WTC11 (cell line): ENCODE results near the gene PTP4A2.

Source experiments
- FOXK1 ChIP-seq: sonication (generic); formaldehyde crosslinking; IDR thresholded peaks from 2 replicates; pipeline ENCODE4 v1.8.0; 2022; ENCODE audit warnings: mild to moderate bottlenecking, moderate library complexity, missing genetic modification reagents
- IRF2 ChIP-seq: sonication (generic); formaldehyde crosslinking; IDR thresholded peaks from 2 replicates; pipeline ENCODE4 v1.8.0; 2022; ENCODE audit warnings: low read depth, missing genetic modification reagents, borderline replicate concordance
- JUN ChIP-seq: sonication (generic); formaldehyde crosslinking; IDR thresholded peaks from 2 replicates; pipeline ENCODE4 v1.8.0; 2023; ENCODE audit warnings: mild to moderate bottlenecking, missing genetic modification reagents
- MXD4 ChIP-seq: fragments of 250-450 bp; sonication (Bioruptor Pico); IDR thresholded peaks from 2 replicates; pipeline ENCODE4 v1.8.0; 2021; ENCODE audit warnings: mild to moderate bottlenecking, moderate library complexity, borderline replicate concordance
- NFYB ChIP-seq: sonication (generic); formaldehyde crosslinking; conservative IDR thresholded peaks from 2 replicates; pipeline ENCODE4 v1.8.0; 2022; ENCODE audit warnings: low read depth, missing genetic modification reagents
- SP1 ChIP-seq: sonication (generic); formaldehyde crosslinking; conservative IDR thresholded peaks from 2 replicates; pipeline ENCODE4 v1.8.1; 2022; ENCODE audit warnings: missing genetic modification reagents
- TCF7 ChIP-seq: sonication (generic); formaldehyde crosslinking; IDR thresholded peaks from 2 replicates; pipeline ENCODE4 v1.8.0; 2022; ENCODE audit warnings: mild to moderate bottlenecking, low read depth, missing genetic modification reagents, moderate library complexity
- TEAD1 ChIP-seq: sonication (generic); formaldehyde crosslinking; IDR thresholded peaks from 2 replicates; pipeline ENCODE4 v1.8.0; 2022; ENCODE audit warnings: mild to moderate bottlenecking, missing genetic modification reagents
- ZBTB21 ChIP-seq: sonication (generic); formaldehyde crosslinking; IDR thresholded peaks from 2 replicates; pipeline ENCODE4 v1.8.1; 2023; ENCODE audit warnings: mild to moderate bottlenecking, missing genetic modification reagents, borderline replicate concordance
- ZNF121 ChIP-seq: sonication (generic); formaldehyde crosslinking; IDR thresholded peaks from 2 replicates; pipeline ENCODE4 v1.8.0; 2023; ENCODE audit warnings: missing genetic modification reagents
- TF ChIP-seq, protein P1 (sequence below): sonication (generic); formaldehyde crosslinking; IDR thresholded peaks from 2 replicates; pipeline ENCODE4 v1.8.1; 2023; ENCODE audit warnings: mild to moderate bottlenecking, moderate library complexity, missing genetic modification reagents
- TF ChIP-seq, protein P2 (sequence below): fragments of 200-600 bp; IDR thresholded peaks from 2 replicates; pipeline ENCODE4 v1.8.0; 2022; ENCODE audit warnings: antibody characterized with exemption
- TF ChIP-seq, protein P3 (sequence below): sonication (generic); formaldehyde crosslinking; IDR thresholded peaks from 2 replicates; pipeline ENCODE4 v1.8.0; 2022; ENCODE audit warnings: mild to moderate bottlenecking, missing genetic modification reagents
- TF ChIP-seq, protein P4 (sequence below): sonication (generic); formaldehyde crosslinking; IDR thresholded peaks from 2 replicates; pipeline ENCODE4 v1.8.0; 2023; ENCODE audit warnings: missing genetic modification reagents, mild to moderate bottlenecking, borderline replicate concordance

DNA sequence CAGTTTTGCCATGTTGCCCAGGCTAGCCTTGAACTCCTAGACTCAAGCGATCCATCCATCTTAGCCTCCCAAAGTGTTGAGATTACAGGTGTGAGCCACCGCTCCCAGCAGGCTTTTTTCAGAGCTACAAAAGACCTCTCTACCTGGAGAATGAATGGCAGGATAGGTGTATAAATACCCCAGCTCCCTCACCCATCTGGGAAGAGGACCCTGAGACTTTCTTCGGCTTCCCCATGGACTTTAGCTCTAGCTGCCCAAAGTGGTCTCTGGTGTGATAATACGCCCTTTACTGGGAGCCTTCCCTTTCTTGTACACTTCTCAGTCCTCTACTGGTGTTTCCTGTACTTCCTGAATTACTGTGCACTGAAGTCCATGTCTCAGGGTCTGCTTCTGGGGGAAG is 60.6 kb downstream of the PTP4A2 start:
- TF ChIP-seq, protein P1, sequence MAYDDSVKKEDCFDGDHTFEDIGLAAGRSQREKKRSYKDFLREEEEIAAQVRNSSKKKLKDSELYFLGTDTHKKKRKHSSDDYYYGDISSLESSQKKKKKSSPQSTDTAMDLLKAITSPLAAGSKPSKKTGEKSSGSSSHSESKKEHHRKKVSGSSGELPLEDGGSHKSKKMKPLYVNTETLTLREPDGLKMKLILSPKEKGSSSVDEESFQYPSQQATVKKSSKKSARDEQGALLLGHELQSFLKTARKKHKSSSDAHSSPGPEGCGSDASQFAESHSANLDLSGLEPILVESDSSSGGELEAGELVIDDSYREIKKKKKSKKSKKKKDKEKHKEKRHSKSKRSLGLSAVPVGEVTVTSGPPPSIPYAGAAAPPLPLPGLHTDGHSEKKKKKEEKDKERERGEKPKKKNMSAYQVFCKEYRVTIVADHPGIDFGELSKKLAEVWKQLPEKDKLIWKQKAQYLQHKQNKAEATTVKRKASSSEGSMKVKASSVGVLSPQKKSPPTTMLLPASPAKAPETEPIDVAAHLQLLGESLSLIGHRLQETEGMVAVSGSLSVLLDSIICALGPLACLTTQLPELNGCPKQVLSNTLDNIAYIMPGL: no peak
- TF ChIP-seq NFYB (CRISPR knock-in tag) (no peak), IRF2 (CRISPR knock-in tag) (no peak), ZNF121 (CRISPR knock-in tag) (no peak), SP1 (CRISPR knock-in tag) (no peak), JUN (no peak), MXD4 (CRISPR knock-in tag) (no peak), TCF7 (no peak), FOXK1 (CRISPR knock-in tag) (no peak), TEAD1 (CRISPR knock-in tag) (no peak), ZBTB21 (no peak)
- TF ChIP-seq, protein P2, sequence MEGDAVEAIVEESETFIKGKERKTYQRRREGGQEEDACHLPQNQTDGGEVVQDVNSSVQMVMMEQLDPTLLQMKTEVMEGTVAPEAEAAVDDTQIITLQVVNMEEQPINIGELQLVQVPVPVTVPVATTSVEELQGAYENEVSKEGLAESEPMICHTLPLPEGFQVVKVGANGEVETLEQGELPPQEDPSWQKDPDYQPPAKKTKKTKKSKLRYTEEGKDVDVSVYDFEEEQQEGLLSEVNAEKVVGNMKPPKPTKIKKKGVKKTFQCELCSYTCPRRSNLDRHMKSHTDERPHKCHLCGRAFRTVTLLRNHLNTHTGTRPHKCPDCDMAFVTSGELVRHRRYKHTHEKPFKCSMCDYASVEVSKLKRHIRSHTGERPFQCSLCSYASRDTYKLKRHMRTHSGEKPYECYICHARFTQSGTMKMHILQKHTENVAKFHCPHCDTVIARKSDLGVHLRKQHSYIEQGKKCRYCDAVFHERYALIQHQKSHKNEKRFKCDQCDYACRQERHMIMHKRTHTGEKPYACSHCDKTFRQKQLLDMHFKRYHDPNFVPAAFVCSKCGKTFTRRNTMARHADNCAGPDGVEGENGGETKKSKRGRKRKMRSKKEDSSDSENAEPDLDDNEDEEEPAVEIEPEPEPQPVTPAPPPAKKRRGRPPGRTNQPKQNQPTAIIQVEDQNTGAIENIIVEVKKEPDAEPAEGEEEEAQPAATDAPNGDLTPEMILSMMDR: no peak
- TF ChIP-seq, protein P3, sequence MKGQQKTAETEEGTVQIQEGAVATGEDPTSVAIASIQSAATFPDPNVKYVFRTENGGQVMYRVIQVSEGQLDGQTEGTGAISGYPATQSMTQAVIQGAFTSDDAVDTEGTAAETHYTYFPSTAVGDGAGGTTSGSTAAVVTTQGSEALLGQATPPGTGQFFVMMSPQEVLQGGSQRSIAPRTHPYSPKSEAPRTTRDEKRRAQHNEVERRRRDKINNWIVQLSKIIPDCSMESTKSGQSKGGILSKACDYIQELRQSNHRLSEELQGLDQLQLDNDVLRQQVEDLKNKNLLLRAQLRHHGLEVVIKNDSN (CRISPR knock-in tag): no peak
- TF ChIP-seq, protein P4, sequence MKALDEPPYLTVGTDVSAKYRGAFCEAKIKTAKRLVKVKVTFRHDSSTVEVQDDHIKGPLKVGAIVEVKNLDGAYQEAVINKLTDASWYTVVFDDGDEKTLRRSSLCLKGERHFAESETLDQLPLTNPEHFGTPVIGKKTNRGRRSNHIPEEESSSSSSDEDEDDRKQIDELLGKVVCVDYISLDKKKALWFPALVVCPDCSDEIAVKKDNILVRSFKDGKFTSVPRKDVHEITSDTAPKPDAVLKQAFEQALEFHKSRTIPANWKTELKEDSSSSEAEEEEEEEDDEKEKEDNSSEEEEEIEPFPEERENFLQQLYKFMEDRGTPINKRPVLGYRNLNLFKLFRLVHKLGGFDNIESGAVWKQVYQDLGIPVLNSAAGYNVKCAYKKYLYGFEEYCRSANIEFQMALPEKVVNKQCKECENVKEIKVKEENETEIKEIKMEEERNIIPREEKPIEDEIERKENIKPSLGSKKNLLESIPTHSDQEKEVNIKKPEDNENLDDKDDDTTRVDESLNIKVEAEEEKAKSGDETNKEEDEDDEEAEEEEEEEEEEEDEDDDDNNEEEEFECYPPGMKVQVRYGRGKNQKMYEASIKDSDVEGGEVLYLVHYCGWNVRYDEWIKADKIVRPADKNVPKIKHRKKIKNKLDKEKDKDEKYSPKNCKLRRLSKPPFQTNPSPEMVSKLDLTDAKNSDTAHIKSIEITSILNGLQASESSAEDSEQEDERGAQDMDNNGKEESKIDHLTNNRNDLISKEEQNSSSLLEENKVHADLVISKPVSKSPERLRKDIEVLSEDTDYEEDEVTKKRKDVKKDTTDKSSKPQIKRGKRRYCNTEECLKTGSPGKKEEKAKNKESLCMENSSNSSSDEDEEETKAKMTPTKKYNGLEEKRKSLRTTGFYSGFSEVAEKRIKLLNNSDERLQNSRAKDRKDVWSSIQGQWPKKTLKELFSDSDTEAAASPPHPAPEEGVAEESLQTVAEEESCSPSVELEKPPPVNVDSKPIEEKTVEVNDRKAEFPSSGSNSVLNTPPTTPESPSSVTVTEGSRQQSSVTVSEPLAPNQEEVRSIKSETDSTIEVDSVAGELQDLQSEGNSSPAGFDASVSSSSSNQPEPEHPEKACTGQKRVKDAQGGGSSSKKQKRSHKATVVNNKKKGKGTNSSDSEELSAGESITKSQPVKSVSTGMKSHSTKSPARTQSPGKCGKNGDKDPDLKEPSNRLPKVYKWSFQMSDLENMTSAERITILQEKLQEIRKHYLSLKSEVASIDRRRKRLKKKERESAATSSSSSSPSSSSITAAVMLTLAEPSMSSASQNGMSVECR (CRISPR knock-in tag): no peak
